ENCODE data around the gene PRTN3.

DNA sequence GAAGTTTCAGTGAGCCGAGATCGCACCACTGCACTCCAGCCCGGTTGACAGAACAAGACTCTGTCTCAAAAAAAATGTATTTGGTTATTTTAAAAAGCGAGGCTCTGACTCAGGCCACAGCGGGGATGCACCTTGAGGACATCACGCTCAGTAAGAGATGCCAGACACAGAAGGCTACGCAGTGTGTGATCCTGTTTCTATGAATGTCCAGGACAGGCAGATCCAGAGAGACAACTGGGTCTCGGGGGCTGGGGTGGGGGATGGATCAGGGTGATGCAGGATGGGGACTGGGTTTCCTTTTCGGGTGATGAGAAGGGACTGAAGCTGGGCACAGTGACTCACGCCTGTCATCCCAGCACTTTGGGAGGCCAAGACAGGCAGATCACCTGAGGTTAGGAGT lies 46.8 kb downstream of the PRTN3 start:
- TF ChIP-seq POLR2A (IDR thresholded peaks at IDR 0.05), result no peak
- TF ChIP-seq, protein P1, sequence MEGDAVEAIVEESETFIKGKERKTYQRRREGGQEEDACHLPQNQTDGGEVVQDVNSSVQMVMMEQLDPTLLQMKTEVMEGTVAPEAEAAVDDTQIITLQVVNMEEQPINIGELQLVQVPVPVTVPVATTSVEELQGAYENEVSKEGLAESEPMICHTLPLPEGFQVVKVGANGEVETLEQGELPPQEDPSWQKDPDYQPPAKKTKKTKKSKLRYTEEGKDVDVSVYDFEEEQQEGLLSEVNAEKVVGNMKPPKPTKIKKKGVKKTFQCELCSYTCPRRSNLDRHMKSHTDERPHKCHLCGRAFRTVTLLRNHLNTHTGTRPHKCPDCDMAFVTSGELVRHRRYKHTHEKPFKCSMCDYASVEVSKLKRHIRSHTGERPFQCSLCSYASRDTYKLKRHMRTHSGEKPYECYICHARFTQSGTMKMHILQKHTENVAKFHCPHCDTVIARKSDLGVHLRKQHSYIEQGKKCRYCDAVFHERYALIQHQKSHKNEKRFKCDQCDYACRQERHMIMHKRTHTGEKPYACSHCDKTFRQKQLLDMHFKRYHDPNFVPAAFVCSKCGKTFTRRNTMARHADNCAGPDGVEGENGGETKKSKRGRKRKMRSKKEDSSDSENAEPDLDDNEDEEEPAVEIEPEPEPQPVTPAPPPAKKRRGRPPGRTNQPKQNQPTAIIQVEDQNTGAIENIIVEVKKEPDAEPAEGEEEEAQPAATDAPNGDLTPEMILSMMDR (IDR thresholded peaks at IDR 0.05), result no peak

Measured in tibial nerve (tissue), 3 donors.